Renal cortex interstitium (tissue), 15 donors: ENCODE data around the gene TNFSF15. TPM values are rescaled to one million over a fixed set of nuclear protein-coding genes. Genes with fewer than 3 reads are reported as not detected.

Experiments used
- DNase-seq, 11 donors: peaks; one replicate each; pipeline ENCODE4 v3.0.0-alpha.2; 2013; ENCODE audit warnings: low read depth in 9 of 11, low spot score in 4 of 11; ENCODE audit errors: extremely low read depth in 1 of 11
- long read RNA-seq, 16 experiments: transcript quantifications; one replicate each; lab custom pipeline, GENCODE V29; 2026
- polyA plus RNA-seq, 3 donors: library from polyadenylated mRNA; unstranded; fragments of 120-200 nt; gene quantifications; one replicate each; pipeline ENCODE4 v1.2.1, GENCODE V29; 2013; ENCODE audit not compliant: insufficient read length in 3 of 3

The TNFSF15 gene
- polyA plus RNA-seq = 1 to 10 TPM; 5.8 to 8.4 (median 8.1) TPM
- long read RNA-seq, donor 1 = 0 reads
- long read RNA-seq, donor 2, full-length matches to known transcripts = 2 of 2 reads
- long read RNA-seq, donor 2, partial matches to known transcripts = 0 of 2 reads
- long read RNA-seq, donor 2, other reads (novel, unspliced or antisense) = 0 of 2 reads
- long read RNA-seq, donor 3, full-length matches to known transcripts = 3 of 3 reads
- long read RNA-seq, donor 3, partial matches to known transcripts = 0 of 3 reads
- long read RNA-seq, donor 3, other reads (novel, unspliced or antisense) = 0 of 3 reads
- long read RNA-seq, donor 4, partial matches to known transcripts = 0 of 1 reads
- long read RNA-seq, donor 4, other reads (novel, unspliced or antisense) = 0 of 1 reads
- long read RNA-seq, donor 5 = 0 reads
- long read RNA-seq, donor 6, full-length matches to known transcripts = 3 of 3 reads
- long read RNA-seq, donor 6, partial matches to known transcripts = 0 of 3 reads
- long read RNA-seq, donor 6, other reads (novel, unspliced or antisense) = 0 of 3 reads
- long read RNA-seq, donor 7, full-length matches to known transcripts = 4 of 4 reads
- long read RNA-seq, donor 7, partial matches to known transcripts = 0 of 4 reads
- long read RNA-seq, donor 7, other reads (novel, unspliced or antisense) = 0 of 4 reads
- long read RNA-seq, donor 8, full-length matches to known transcripts = 2 of 2 reads
- long read RNA-seq, donor 8, partial matches to known transcripts = 0 of 2 reads
- long read RNA-seq, donor 8, other reads (novel, unspliced or antisense) = 0 of 2 reads
- long read RNA-seq, donor 9, partial matches to known transcripts = 0 of 1 reads
- long read RNA-seq, donor 9, other reads (novel, unspliced or antisense) = 0 of 1 reads
- long read RNA-seq, donor 10, full-length matches to known transcripts = 5 of 5 reads
- long read RNA-seq, donor 10, partial matches to known transcripts = 0 of 5 reads
- long read RNA-seq, donor 10, other reads (novel, unspliced or antisense) = 0 of 5 reads
- long read RNA-seq, donor 11 = 0 reads
- long read RNA-seq, donor 12, full-length matches to known transcripts = 1 of 1 reads
- long read RNA-seq, donor 12, partial matches to known transcripts = 0 of 1 reads
- long read RNA-seq, donor 12, other reads (novel, unspliced or antisense) = 0 of 1 reads
- long read RNA-seq, donor 13 = 0 reads
- long read RNA-seq, donor 14 = 0 reads
- long read RNA-seq, donor 15 = 0 reads
- long read RNA-seq, donor 16, partial matches to known transcripts = 0 of 3 reads
- long read RNA-seq, donor 16, other reads (novel, unspliced or antisense) = 0 of 3 reads

- DNase-seq = no peak
Measured at GRCh38 chr9:114805670-114806525, at the start of gene TNFSF15. Gene TNFSF15, minus strand, starts transcription at chr9:114806039. Its CDS starts 27 bp downstream, at chr9:114806012.

GRCh38 chr9:114855488-114855887 lies 49.6 kb upstream of the TNFSF15 start:
- no peak for DNase-seq

- DNase-seq = no peak
Measured at GRCh38 chr9:114854736-114855355, 49.0 kb upstream of the TNFSF15 start.

- DNase-seq = no peak
Measured at GRCh38 chr9:114853071-114853855, 47.4 kb upstream of the TNFSF15 start.

GRCh38 chr9:114852050-114852594 lies 46.3 kb upstream of the TNFSF15 start:
- no peak for DNase-seq

- DNase-seq = no peak
Measured at GRCh38 chr9:114851306-114851705, 45.5 kb upstream of the TNFSF15 start.

- no peak for DNase-seq
Measured at GRCh38 chr9:114850871-114851270, 45.0 kb upstream of the TNFSF15 start.

GRCh38 chr9:114849450-114849849 lies 43.6 kb upstream of the TNFSF15 start:
- no peak for DNase-seq

- DNase-seq = no peak
Measured at GRCh38 chr9:114847492-114848417, 41.9 kb upstream of the TNFSF15 start.

GRCh38 chr9:114845373-114845772 lies 39.5 kb upstream of the TNFSF15 start:
- no peak for DNase-seq

- DNase-seq = no peak
Measured at GRCh38 chr9:114844766-114845165, 38.9 kb upstream of the TNFSF15 start.

GRCh38 chr9:114837923-114838322 lies 32.1 kb upstream of the TNFSF15 start:
- DNase-seq = no peak

- no peak for DNase-seq
Measured at GRCh38 chr9:114836769-114837168, 30.9 kb upstream of the TNFSF15 start.

GRCh38 chr9:114834386-114834785 lies 28.5 kb upstream of the TNFSF15 start:
- DNase-seq = no peak

GRCh38 chr9:114830546-114830945 lies 24.7 kb upstream of the TNFSF15 start:
- no peak for DNase-seq
